Naive thymus-derived CD8-positive, alpha-beta T cell (primary cell): ENCODE results near the gene THSD4. TPM values are rescaled to one million over a fixed set of nuclear protein-coding genes. Genes with fewer than 3 reads are reported as not detected.
A peak's percentile ranks its signal among the peaks of the same experiment; 100 is the strongest.
"Not testable (repeated sequence)": the region's sequence is repeated elsewhere in the genome, so short reads cannot be mapped to it uniquely, and the experiment has no call there.

Experiments used
- ATAC-seq, 2 donors: fragments of 150-1000 bp; cut with Tn5 transposase in 1 of 2; sonication (Bioruptor Pico), chemical (Tn5 transposase) in 1 of 2; 1 replicate in 1 of 2; 2 replicates in 1 of 2; pipeline ENCODE4 v1.10.0; 2021; ENCODE audit warnings: mild to moderate bottlenecking in 2 of 2, moderate library complexity in 2 of 2
- POLR2A ChIA-PET: fragments of 350-600 bp; sonication (Branson Sonifier 250); formaldehyde crosslinking; loops from one replicate; lab custom pipeline; 2021; ENCODE audit warnings: antibody characterized with exemption; lab: Charles Lee
- DNase-seq, 10 donors: peaks; one replicate each; pipeline versions ENCODE4 v3.0.0 to v3.0.0-alpha.2; 2020 to 2022
- H3K27ac Mint-ChIP-seq, 10 donors: one replicate each; pipeline ENCODE4 v1.8.0; 2020 to 2022; ENCODE audit warnings: mild to moderate bottlenecking in 10 of 10, mixed read lengths in 10 of 10, moderate library complexity in 4 of 10, inconsistent platforms in 1 of 10
- H3K27me3 Mint-ChIP-seq, 5 donors: one replicate each; pipeline ENCODE4 v1.8.0; 2021 to 2022; ENCODE audit warnings: mixed read lengths in 5 of 5
- H3K36me3 Mint-ChIP-seq, 3 donors: one replicate each; pipeline ENCODE4 v1.8.0; 2020 to 2022; ENCODE audit warnings: mixed read lengths in 3 of 3, mild to moderate bottlenecking in 2 of 3, inconsistent platforms in 1 of 3
- H3K4me1 Mint-ChIP-seq, 4 donors: one replicate each; pipeline ENCODE4 v1.8.0; 2021 to 2022; ENCODE audit warnings: mixed read lengths in 4 of 4
- H3K4me3 Mint-ChIP-seq, 10 donors: one replicate each; pipeline ENCODE4 v1.8.0; 2020 to 2022; ENCODE audit warnings: mild to moderate bottlenecking in 10 of 10, mixed read lengths in 10 of 10, moderate library complexity in 6 of 10, inconsistent platforms in 1 of 10
- H3K9me3 Mint-ChIP-seq, 9 donors: one replicate each; pipeline ENCODE4 v1.8.0; 2020 to 2022; ENCODE audit warnings: mixed read lengths in 9 of 9, mild to moderate bottlenecking in 3 of 9, inconsistent platforms in 1 of 9, moderate library complexity in 1 of 9
- polyA plus RNA-seq, 3 donors: library from polyadenylated mRNA; unstranded; fragments of 300-500 nt; fragmentation: Illumina TruSeq; gene quantifications; one replicate each; pipeline ENCODE4 v1.2.3, GENCODE V29; 2021
- total RNA-seq, 8 experiments: library from RNA in 2 of 8; stranded (reverse) in 2 of 8; gene quantifications; one replicate each; pipeline ENCODE4 v1.2.3 and lab custom pipeline; 2021 to 2026

THSD4 gene
- total and polyA plus RNA-seq, 5 experiments from 2014 or later = not detected

GRCh38 chr15:71352765-71353164 lies 237.5 kb downstream of the THSD4 start:
- POLR2A ChIA-PET = no interaction called here
- no peak overlapping the region for H3K4me3 Mint-ChIP-seq
- no peak overlapping the region for H3K27ac Mint-ChIP-seq
- ATAC-seq (no peak), DNase-seq (no peak)
- H3K27me3 Mint-ChIP-seq = peaks cover 9 to 51% (median 16%) of the 10 kb centered on the region in 5 donors
- H3K9me3 Mint-ChIP-seq = peaks cover 0 to 1% (median 0%) of the 10 kb centered on the region in 9 donors
- peaks cover 0 to 3% (median 0%) of the 10 kb centered on the region in 4 donors for H3K4me1 Mint-ChIP-seq
- no peaks in the 10 kb centered on the region for H3K36me3 Mint-ChIP-seq

DNA sequence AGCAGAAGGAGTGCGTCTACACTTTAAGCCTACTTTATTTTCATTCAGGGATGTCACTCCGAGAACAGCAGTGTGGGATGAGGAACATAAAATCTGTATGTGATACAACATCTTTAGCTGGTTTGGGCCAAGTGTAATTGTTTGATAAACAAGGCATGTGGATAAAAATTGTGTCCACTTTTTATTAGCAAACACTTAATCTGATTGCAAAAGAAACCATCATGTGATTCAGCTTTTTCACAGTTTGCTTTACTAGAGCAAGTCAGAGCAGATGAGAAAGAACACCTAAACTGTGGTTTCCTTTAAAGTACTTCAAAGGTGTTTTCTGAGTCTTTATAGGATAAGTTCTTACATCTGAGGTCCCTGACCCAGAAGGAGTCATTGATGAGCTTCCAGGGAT lies 237.9 kb downstream of the THSD4 start:
- DNase-seq (no peak), ATAC-seq (no peak)
- Mint-ChIP-seq H3K27ac (no peak overlapping the region), H3K4me3 (no peak overlapping the region), H3K36me3 (no peaks in the 10 kb centered on the region), H3K9me3 (peaks cover 0 to 1% (median 0%) of the 10 kb centered on the region in 9 donors), H3K27me3 (peaks cover 8 to 47% (median 15%) of the 10 kb centered on the region in 5 donors), H3K4me1 (peaks cover 0 to 3% (median 0%) of the 10 kb centered on the region in 4 donors)
- POLR2A ChIA-PET = interaction anchor here (1.3 kb wide), 1 partner anchor 25 kb away, joined by 3 read pairs; no protein-coding TSS in a partner anchor

DNA sequence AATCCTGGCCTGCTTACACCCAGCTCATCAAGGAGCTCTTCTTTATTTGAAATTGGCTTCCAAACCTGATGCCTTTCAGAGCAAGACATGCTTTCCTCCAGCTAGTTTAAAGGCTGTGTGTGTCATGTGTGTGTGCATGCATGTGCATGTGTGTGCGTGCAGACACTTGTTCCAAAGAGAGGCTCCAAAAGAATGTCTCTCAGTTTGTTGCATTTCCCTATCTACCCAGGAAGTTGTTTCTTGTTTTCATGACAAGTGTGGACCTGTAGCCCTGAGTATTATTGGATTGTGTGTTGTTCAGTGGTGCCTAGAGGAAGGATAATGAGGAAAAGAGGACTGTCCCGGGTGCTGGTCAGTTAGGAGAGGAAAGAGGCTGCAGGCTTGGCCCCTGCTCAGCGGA lies 240.0 kb downstream of the THSD4 start:
- peaks cover 0 to 3% (median 0%) of the 10 kb centered on the region in 4 donors for H3K4me1 Mint-ChIP-seq
- H3K36me3 Mint-ChIP-seq = no peaks in the 10 kb centered on the region
- ATAC-seq (no peak), DNase-seq (no peak)
- POLR2A ChIA-PET = no interaction called here
- peaks cover 2 to 29% (median 7%) of the 10 kb centered on the region in 5 donors for H3K27me3 Mint-ChIP-seq
- no peak overlapping the region for H3K4me3 Mint-ChIP-seq
- no peaks in the 10 kb centered on the region for H3K9me3 Mint-ChIP-seq
- H3K27ac Mint-ChIP-seq = no peak overlapping the region

GRCh38 chr15:71357321-71357732 lies 242.1 kb downstream of the THSD4 start:
- POLR2A ChIA-PET = no interaction called here
- DNase-seq (no peak), ATAC-seq (no peak)
- H3K36me3 Mint-ChIP-seq = no peaks in the 10 kb centered on the region
- no peak overlapping the region for H3K4me3 Mint-ChIP-seq
- peaks cover 0 to 6% (median 0%) of the 10 kb centered on the region in 4 donors for H3K4me1 Mint-ChIP-seq
- no peaks in the 10 kb centered on the region for H3K9me3 Mint-ChIP-seq
- no peak overlapping the region for H3K27ac Mint-ChIP-seq
- peaks cover 0 to 22% (median 5%) of the 10 kb centered on the region in 5 donors for H3K27me3 Mint-ChIP-seq

- Mint-ChIP-seq H3K4me1 (peaks cover 0 to 4% (median 0%) of the 10 kb centered on the region in 4 donors), H3K4me3 (no peak overlapping the region), H3K27me3 (peaks cover 0 to 17% (median 5%) of the 10 kb centered on the region in 5 donors), H3K9me3 (no peaks in the 10 kb centered on the region), H3K36me3 (no peaks in the 10 kb centered on the region), H3K27ac (no peak overlapping the region)
- no peak for ATAC-seq
- POLR2A ChIA-PET = no interaction called here
- no peak for DNase-seq
These were observed 242.7 kb downstream of the THSD4 start for GRCh38 chr15:71357967-71358366.

DNA sequence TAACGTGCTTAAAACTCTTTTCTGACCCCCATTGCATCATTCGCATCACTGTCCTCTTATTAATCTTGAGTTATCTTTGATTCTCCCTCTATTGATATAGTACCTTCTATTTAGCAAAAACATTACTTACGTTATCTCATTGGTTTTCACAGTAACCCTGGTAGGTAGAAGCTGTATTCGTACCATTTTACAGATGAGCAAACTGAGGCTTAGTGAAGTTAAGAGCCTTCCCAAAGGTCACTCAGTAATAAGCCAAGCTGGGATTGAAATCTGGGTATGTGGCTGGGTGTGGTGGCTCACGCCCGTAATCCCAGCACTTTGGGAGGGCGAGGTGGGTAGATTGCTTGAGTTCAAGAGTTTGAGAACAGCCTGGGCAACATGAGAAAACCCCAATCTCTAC lies 244.0 kb downstream of the THSD4 start:
- peaks cover 0 to 4% (median 0%) of the 10 kb centered on the region in 4 donors for H3K4me1 Mint-ChIP-seq
- H3K4me3 Mint-ChIP-seq = no peak overlapping the region
- POLR2A ChIA-PET = no interaction called here
- DNase-seq (no peak), ATAC-seq (no peak)
- peaks cover 0 to 19% (median 5%) of the 10 kb centered on the region in 5 donors for H3K27me3 Mint-ChIP-seq
- no peaks in the 10 kb centered on the region for H3K36me3 Mint-ChIP-seq
- no peaks in the 10 kb centered on the region for H3K9me3 Mint-ChIP-seq
- H3K27ac Mint-ChIP-seq = no peak overlapping the region

DNA sequence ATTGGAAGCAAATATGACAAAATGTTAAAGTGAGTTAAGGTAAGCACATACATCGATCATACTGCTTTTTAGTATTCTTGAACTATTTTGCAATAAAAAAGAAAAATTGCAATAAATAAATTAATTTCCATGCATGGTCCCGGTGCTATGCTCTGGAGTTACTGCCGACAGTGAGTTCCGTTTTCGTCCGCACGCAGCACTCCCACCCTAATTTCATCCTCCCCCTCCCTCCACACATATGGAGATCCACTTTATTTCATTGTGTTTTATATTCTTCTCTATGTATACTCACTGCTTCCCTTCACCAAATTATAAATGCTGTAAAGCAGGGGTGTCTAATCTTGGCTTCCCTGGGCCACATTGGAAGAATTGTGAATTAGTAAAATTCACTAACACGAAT lies 247.3 kb downstream of the THSD4 start:
- ATAC-seq = no peak
- POLR2A ChIA-PET = no interaction called here
- peaks cover 0 to 8% (median 0%) of the 10 kb centered on the region in 9 donors for H3K9me3 Mint-ChIP-seq
- no peak overlapping the region for H3K4me3 Mint-ChIP-seq
- no peak for DNase-seq
- no peaks in the 10 kb centered on the region for H3K36me3 Mint-ChIP-seq
- peaks cover 0 to 9% (median 0%) of the 10 kb centered on the region in 5 donors for H3K27me3 Mint-ChIP-seq
- no peak overlapping the region for H3K27ac Mint-ChIP-seq
- peaks cover 0 to 4% (median 0%) of the 10 kb centered on the region in 4 donors for H3K4me1 Mint-ChIP-seq

DNA sequence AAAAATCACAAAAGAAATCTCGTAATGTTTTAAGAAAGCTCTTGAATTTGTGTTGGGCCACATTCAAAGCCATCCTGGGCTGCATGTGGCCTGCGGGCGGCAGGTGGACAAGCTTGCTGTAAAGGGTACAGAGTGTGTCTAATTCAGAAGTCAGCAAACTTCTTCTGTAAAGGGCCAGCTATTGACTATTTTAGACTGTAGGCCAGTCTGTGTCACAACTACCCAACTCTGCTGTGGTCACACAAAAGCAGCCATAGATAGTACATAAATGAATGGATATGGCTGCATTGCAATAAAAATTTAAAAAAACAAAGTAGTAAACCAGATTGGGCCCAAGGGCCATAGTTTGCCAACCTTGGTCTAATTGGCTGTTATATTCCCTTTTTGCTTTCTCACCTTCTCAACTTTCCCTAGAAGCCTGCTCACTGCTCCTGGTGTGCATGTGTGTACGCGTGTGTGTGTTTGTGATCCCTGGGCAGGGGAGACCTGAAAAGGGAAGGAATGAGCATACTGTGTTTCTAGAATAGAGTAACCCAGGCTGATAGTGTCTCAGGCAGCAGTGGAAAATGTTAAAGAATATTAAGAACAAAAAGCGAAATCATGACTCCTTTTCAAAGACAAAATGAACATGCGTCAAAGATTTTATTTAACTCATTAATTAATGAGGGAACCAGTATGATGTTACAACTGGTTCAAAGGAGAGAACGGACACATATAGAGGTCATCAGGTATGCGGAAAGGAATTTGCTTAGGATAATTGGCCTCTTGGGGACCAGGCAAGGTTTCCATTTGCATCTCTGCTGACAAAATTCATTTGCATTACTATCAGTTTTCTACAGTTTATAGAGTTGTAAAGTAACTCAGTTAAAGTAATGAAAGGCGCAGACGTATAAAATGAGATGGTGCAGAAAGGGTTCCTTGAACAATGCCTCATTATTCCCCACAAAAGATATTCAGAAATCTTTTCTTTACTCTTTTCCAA lies 248.0 kb downstream of the THSD4 start:
- H3K4me3 Mint-ChIP-seq = no peak overlapping the region
- ATAC-seq (no peak), DNase-seq (no peak)
- peaks cover 0 to 4% (median 0%) of the 10 kb centered on the region in 4 donors for H3K4me1 Mint-ChIP-seq
- H3K36me3 Mint-ChIP-seq = no peaks in the 10 kb centered on the region
- POLR2A ChIA-PET = no interaction called here
- peaks cover 0 to 8% (median 0%) of the 10 kb centered on the region in 9 donors for H3K9me3 Mint-ChIP-seq
- H3K27ac Mint-ChIP-seq = peak overlapping the region in 1 of 10 donors; percentile 63
- H3K27me3 Mint-ChIP-seq = peaks cover 0 to 9% (median 0%) of the 10 kb centered on the region in 5 donors

DNA sequence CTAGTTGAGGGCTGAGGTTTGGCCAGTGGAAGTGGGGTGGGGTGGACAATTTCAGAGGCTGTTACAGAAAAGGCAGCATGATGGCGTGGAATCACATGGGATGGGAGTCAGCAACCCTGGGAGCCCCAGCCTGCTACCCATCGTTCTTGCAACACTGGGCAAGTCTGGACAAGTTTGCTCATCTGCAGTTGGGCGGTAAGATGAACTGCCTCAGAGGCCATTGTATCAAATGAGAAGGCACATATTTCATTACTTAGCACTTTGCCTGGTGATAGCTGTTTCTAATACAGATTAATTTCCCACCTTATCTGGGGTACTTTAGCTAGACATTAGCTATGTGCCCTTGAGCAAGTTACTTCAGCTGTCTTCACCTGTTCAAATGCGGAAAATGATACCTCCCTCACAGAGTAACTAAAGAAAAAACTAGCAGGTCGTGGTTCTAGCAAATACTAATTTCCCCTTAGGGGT lies 248.9 kb downstream of the THSD4 start:
- peaks cover 0 to 4% (median 0%) of the 10 kb centered on the region in 4 donors for H3K4me1 Mint-ChIP-seq
- H3K27me3 Mint-ChIP-seq = peaks cover 0 to 9% (median 0%) of the 10 kb centered on the region in 5 donors
- H3K36me3 Mint-ChIP-seq = no peaks in the 10 kb centered on the region
- H3K27ac Mint-ChIP-seq = no peak overlapping the region
- H3K9me3 Mint-ChIP-seq = peaks cover 0 to 8% (median 0%) of the 10 kb centered on the region in 9 donors
- POLR2A ChIA-PET = no interaction called here
- DNase-seq (no peak), ATAC-seq (no peak)
- H3K4me3 Mint-ChIP-seq = no peak overlapping the region

GRCh38 chr15:71366522-71366921 lies 251.3 kb downstream of the THSD4 start:
- DNase-seq = no peak
- peaks cover 0 to 3% (median 0%) of the 10 kb centered on the region in 5 donors for H3K27me3 Mint-ChIP-seq
- no peak for ATAC-seq
- POLR2A ChIA-PET = no interaction called here
- H3K36me3 Mint-ChIP-seq = peaks cover 0 to 1% (median 0%) of the 10 kb centered on the region in 3 donors
- no peak overlapping the region for H3K27ac Mint-ChIP-seq
- no peak overlapping the region for H3K4me3 Mint-ChIP-seq
- H3K4me1 Mint-ChIP-seq = no peaks in the 10 kb centered on the region
- H3K9me3 Mint-ChIP-seq = peaks cover 0 to 28% (median 9%) of the 10 kb centered on the region in 9 donors

GRCh38 chr15:71366926-71367325 lies 251.7 kb downstream of the THSD4 start:
- POLR2A ChIA-PET = no interaction called here
- no peak overlapping the region for H3K27ac Mint-ChIP-seq
- DNase-seq = no peak
- peaks cover 0 to 1% (median 0%) of the 10 kb centered on the region in 4 donors for H3K4me1 Mint-ChIP-seq
- H3K27me3 Mint-ChIP-seq = peaks cover 0 to 3% (median 0%) of the 10 kb centered on the region in 5 donors
- H3K4me3 Mint-ChIP-seq = no peak overlapping the region
- peaks cover 0 to 5% (median 3%) of the 10 kb centered on the region in 3 donors for H3K36me3 Mint-ChIP-seq
- peaks cover 0 to 31% (median 13%) of the 10 kb centered on the region in 9 donors for H3K9me3 Mint-ChIP-seq
- no peak for ATAC-seq

GRCh38 chr15:71367737-71368136 lies 252.5 kb downstream of the THSD4 start:
- ATAC-seq, H3K4me3 Mint-ChIP-seq, H3K27me3 Mint-ChIP-seq, H3K36me3 Mint-ChIP-seq, DNase-seq, H3K4me1 Mint-ChIP-seq, H3K27ac Mint-ChIP-seq, POLR2A ChIA-PET: not testable (repeated sequence)
- peaks cover 0 to 34% (median 13%) of the 10 kb centered on the region in 9 donors for H3K9me3 Mint-ChIP-seq

GRCh38 chr15:71372769-71373168 lies 257.5 kb downstream of the THSD4 start:
- peaks cover 0 to 46% (median 19%) of the 10 kb centered on the region in 9 donors for H3K9me3 Mint-ChIP-seq
- peaks cover 0 to 15% (median 12%) of the 10 kb centered on the region in 3 donors for H3K36me3 Mint-ChIP-seq
- H3K27ac Mint-ChIP-seq = peak overlapping the region in 9 of 10 donors; percentile 62 to 93 (median 84)
- H3K4me1 Mint-ChIP-seq = peaks cover 14 to 31% (median 29%) of the 10 kb centered on the region in 4 donors
- ATAC-seq = peak; percentile 39 to 55
- POLR2A ChIA-PET = not testable (repeated sequence)
- peak overlapping the region; percentile 10 to 72 (median 62) for H3K4me3 Mint-ChIP-seq
- H3K27me3 Mint-ChIP-seq = peaks cover 0 to 14% (median 12%) of the 10 kb centered on the region in 5 donors
- peak in 8 of 10 donors; percentile 1 to 64 (median 25) for DNase-seq
